Endothelial cell of umbilical vein (primary cell): ENCODE data around the gene MITF. TPM values are rescaled to one million over a fixed set of nuclear protein-coding genes. Genes with fewer than 3 reads are reported as not detected.
"Not testable (repeated sequence)": the region's sequence is repeated elsewhere in the genome, so short reads cannot be mapped to it uniquely, and the experiment has no call there.

Experiments
- BruUV-seq: library from RNA; stranded (reverse); fragments of 400-500 nt; replicated peaks from 2 replicates; lab custom pipeline; 2021; lab: Mats Ljungman, UMichigan
- CTCF ChIA-PET: fragments of 300-600, 350-600 bp; sonication (Branson Sonifier 250); formaldehyde crosslinking; loops from one replicate; lab custom pipeline; 2021; ENCODE audit warnings: antibody characterized with exemption, inconsistent platforms; lab: Charles Lee
- POLR2A ChIA-PET: fragments of 300-600, 350-600 bp; sonication (Branson Sonifier 250); formaldehyde crosslinking; loops from one replicate; lab custom pipeline; 2021; ENCODE audit warnings: antibody characterized with exemption, inconsistent platforms; lab: Charles Lee
- DNase-seq: peaks from one replicate; pipeline ENCODE4 v3.0.0-alpha.2; 2011; ENCODE audit warnings: low read depth, low spot score
- FAIRE-seq: peaks from 2 replicates; lab custom pipeline; 2011; peaks lifted over from hg19 to GRCh38; lab: Jason Lieb, UNC
- H2AFZ ChIP-seq: 2 replicates; pipeline ENCODE4 v1.6.0; 2012; ENCODE audit warnings: low read depth, low read length, control low read depth, inconsistent platforms
- H3K27ac ChIP-seq: 2 replicates; pipeline ENCODE4 v1.5.1; 2011; ENCODE audit warnings: low read depth, mild to moderate bottlenecking, control low read depth, low read length, moderate library complexity; ENCODE audit not compliant: insufficient read depth
- H3K27me3 ChIP-seq, 2 experiments: 2 replicates each; pipeline versions ENCODE4 v1.6.0 to v1.6.1; 2011; ENCODE audit warnings: low read length in 2 of 2, mixed read lengths in 1 of 2; ENCODE audit not compliant: control insufficient read depth in 2 of 2, insufficient read depth in 2 of 2
- H3K36me3 ChIP-seq, 2 experiments: 2 replicates in 1 of 2; 3 replicates in 1 of 2; pipeline ENCODE4 v1.5.1; 2011; ENCODE audit warnings: low read length in 2 of 2, mild to moderate bottlenecking in 1 of 2, moderate library complexity in 1 of 2; ENCODE audit not compliant: control insufficient read depth in 2 of 2, insufficient read depth in 2 of 2; ENCODE audit errors: extremely low read depth in 1 of 2
- H3K4me1 ChIP-seq: 3 replicates; pipeline ENCODE4 v1.5.1; 2011; ENCODE audit warnings: mild to moderate bottlenecking, low read length; ENCODE audit not compliant: control insufficient read depth, insufficient read depth; ENCODE audit errors: extremely low read depth
- H3K4me2 ChIP-seq: 2 replicates; pipeline ENCODE4 v1.6.1; 2011; ENCODE audit warnings: low read length, control low read depth, mixed read lengths; ENCODE audit not compliant: insufficient read depth
- H3K4me3 ChIP-seq, 3 experiments: fragments of 200-600 bp in 1 of 3; sonication (generic), shearing (Covaris generic) in 1 of 3; replicated peaks in 1 of 3; 2 replicates each; pipeline ENCODE4 v1.5.1; 2011 to 2016; ENCODE audit warnings: control low read depth in 3 of 3, low read length in 3 of 3, mild to moderate bottlenecking in 2 of 3, inconsistent platforms in 1 of 3, low read depth in 1 of 3, moderate library complexity in 1 of 3; ENCODE audit not compliant: insufficient read depth in 1 of 3
- H3K79me2 ChIP-seq: 2 replicates; pipeline ENCODE4 v1.6.0; 2012; ENCODE audit warnings: low read length, inconsistent platforms; ENCODE audit not compliant: control insufficient read depth, insufficient read depth
- H3K9ac ChIP-seq: replicated peaks from 2 replicates; pipeline ENCODE3; 2011; ENCODE audit warnings: low read length, control low read depth; ENCODE audit not compliant: insufficient read depth; ENCODE audit errors: extremely low read depth
- H3K9me1 ChIP-seq: replicated peaks from 3 replicates; pipeline ENCODE4 v1.6.0; 2011; ENCODE audit warnings: mild to moderate bottlenecking, low read length; ENCODE audit not compliant: control insufficient read depth, insufficient read depth; ENCODE audit errors: extremely low read depth
- H3K9me3 ChIP-seq: replicated peaks from 2 replicates; pipeline ENCODE4 v1.5.1; 2012; ENCODE audit warnings: low read length, inconsistent platforms; ENCODE audit not compliant: control insufficient read depth, insufficient read depth
- H4K20me1 ChIP-seq: replicated peaks from 2 replicates; pipeline ENCODE3; 2011; ENCODE audit warnings: mild to moderate bottlenecking, low read length; ENCODE audit not compliant: control insufficient read depth, insufficient read depth; ENCODE audit errors: extremely low read depth
- CTCF ChIP-seq, 2 donors: IDR thresholded peaks; 1 replicate in 1 of 2; 2 replicates in 1 of 2; pipeline ENCODE4 v1.5.1; 2011; ENCODE audit warnings: low read length in 2 of 2, mild to moderate bottlenecking in 2 of 2, moderate library complexity in 2 of 2, control low read depth in 1 of 2, inconsistent platforms in 1 of 2, low read depth in 1 of 2; ENCODE audit not compliant: insufficient read depth in 1 of 2; ENCODE audit errors: extremely low read depth in 1 of 2
- EZH2 ChIP-seq: IDR thresholded peaks from 2 replicates; pipeline ENCODE4 v1.6.1; 2012; ENCODE audit warnings: borderline replicate concordance, low read depth, mild to moderate bottlenecking, moderate library complexity, low read length, inconsistent platforms; ENCODE audit not compliant: severe bottlenecking
- FOS ChIP-seq: IDR thresholded peaks from 2 replicates; pipeline ENCODE4 v1.6.1; 2011; ENCODE audit warnings: mild to moderate bottlenecking, low read length, moderate library complexity, borderline replicate concordance; ENCODE audit not compliant: insufficient read depth
- GATA2 ChIP-seq: IDR thresholded peaks from 2 replicates; pipeline ENCODE4 v1.7.0; 2011; ENCODE audit warnings: low read depth, mild to moderate bottlenecking, moderate library complexity, mixed read lengths, low read length; ENCODE audit not compliant: insufficient read length, insufficient read depth
- JUN ChIP-seq: IDR thresholded peaks from 2 replicates; pipeline ENCODE4 v1.6.1; 2011; ENCODE audit warnings: borderline replicate concordance, low read depth; ENCODE audit not compliant: insufficient read length, insufficient read depth
- MYC ChIP-seq: IDR thresholded peaks from one replicate; pipeline ENCODE4 v1.6.1; 2011; ENCODE audit warnings: mild to moderate bottlenecking, low read depth, low read length
- POLR2A ChIP-seq: IDR thresholded peaks from 2 replicates; pipeline ENCODE4 v1.6.1; 2012; ENCODE audit warnings: low read depth, mild to moderate bottlenecking, control low read depth, low read length
- POLR2AphosphoS5 ChIP-seq: IDR thresholded peaks from 2 replicates; pipeline ENCODE4 v1.6.1; 2012; ENCODE audit warnings: low read depth, mild to moderate bottlenecking, control low read depth, low read length, moderate library complexity; ENCODE audit not compliant: insufficient read depth
- dilution Hi-C: fragments of 300-500 bp; cut with MboI; formaldehyde crosslinking; loops from one replicate; pipeline ENCODE4 v1.15.0; 2019; ENCODE audit warnings: low sequenced_read_pairs; ENCODE audit not compliant: extremely low pct_ligation_motif_present
- intact Hi-C: fragments of 100-400 bp; cut with micrococcal nuclease; formaldehyde crosslinking; loops from one replicate; pipeline ENCODE4 v1.10.0; 2022
- polyA plus RNA-seq, 4 experiments: library from polyadenylated mRNA; depleted of rRNA in 3 of 4; stranded (reverse) in 3 of 4; unstranded in 1 of 4; fragments of >200 nt; gene quantifications; 2 replicates each; pipeline versions ENCODE4 v1.2.1 to v1.2.3, GENCODE V29; 2011 to 2012; ENCODE audit warnings: missing spikeins in 1 of 4
- total RNA-seq: library from RNA; stranded (reverse); gene quantifications from 2 replicates; pipeline ENCODE4 v1.2.3, GENCODE V29; 2021
- TF ChIP-seq, protein P1 (sequence below): IDR thresholded peaks from 2 replicates; pipeline ENCODE4 v1.6.1; 2011; ENCODE audit not compliant: insufficient read depth, insufficient read length

Gene MITF
- total and polyA plus RNA-seq, 2 donors (not counting 3 experiments of a cell fraction or from before 2014, with no cell fraction given): 1.6 to 2.5 TPM

- POLR2A ChIA-PET: no interaction called here
- H3K9me3 ChIP-seq: no peaks in the 10 kb centered on the region
- no peak for TF ChIP-seq JUN
- no peak for TF ChIP-seq CTCF (IDR thresholded peaks at IDR 0.05; ENCODE audit: extremely low read depth in 1 of 2, insufficient read depth in 1 of 2, low read depth in 1 of 2, low read length in 2 of 2)
- no peak for TF ChIP-seq FOS
- TF ChIP-seq MYC: no peak
- no peak for TF ChIP-seq EZH2
- TF ChIP-seq POLR2AphosphoS5: no peak
- TF ChIP-seq, protein P1, sequence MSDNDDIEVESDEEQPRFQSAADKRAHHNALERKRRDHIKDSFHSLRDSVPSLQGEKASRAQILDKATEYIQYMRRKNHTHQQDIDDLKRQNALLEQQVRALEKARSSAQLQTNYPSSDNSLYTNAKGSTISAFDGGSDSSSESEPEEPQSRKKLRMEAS: no peak
- no peak for TF ChIP-seq GATA2
- TF ChIP-seq POLR2A: no peak
- no peak overlapping the region for H3K9ac ChIP-seq
- FAIRE-seq (no peak), DNase-seq (no peak)
- dilution Hi-C loops (no loop called here), intact Hi-C loops (no loop called here)
- H4K20me1 ChIP-seq: no peaks in the 10 kb centered on the region
- no peak overlapping the region for H3K4me3 ChIP-seq
- CTCF ChIA-PET: interaction anchor here (1.3 to 1.5 kb wide), 2 partner anchors 115 to 217 kb away, joined by 3 to 5 read pairs; no protein-coding TSS in a partner anchor
- no peak overlapping the region for H2AFZ ChIP-seq
- H3K9me1 ChIP-seq: no peaks in the 10 kb centered on the region
- H3K4me1 ChIP-seq: no peaks in the 10 kb centered on the region
- H3K27me3 ChIP-seq: no peaks in the 10 kb centered on the region
- no peaks in the 10 kb centered on the region for H3K36me3 ChIP-seq
- no TSS peak for BruUV-seq
- H3K79me2 ChIP-seq: no peaks in the 10 kb centered on the region
- no peak overlapping the region for H3K4me2 ChIP-seq
- no peak overlapping the region for H3K27ac ChIP-seq
Measured at GRCh38 chr3:69907554-69907953, 168.3 kb downstream of the MITF start.

- not testable (repeated sequence) for H3K4me2 ChIP-seq
Measured at GRCh38 chr3:69909859-69910258, 170.6 kb downstream of the MITF start.

More at GRCh38 chr3:69909859-69910258, 170.6 kb downstream of the MITF start:
- H3K79me2 ChIP-seq, H3K27me3 ChIP-seq, H3K9me1 ChIP-seq, BruUV-seq, H3K4me3 ChIP-seq, FAIRE-seq, H3K9me3 ChIP-seq, POLR2A ChIA-PET, H3K4me1 ChIP-seq, dilution Hi-C loops, intact Hi-C loops, CTCF ChIA-PET, DNase-seq, H3K9ac ChIP-seq, H3K36me3 ChIP-seq, H4K20me1 ChIP-seq, H3K27ac ChIP-seq, H2AFZ ChIP-seq: not testable (repeated sequence)
